Measurements from ENCODE around the gene GSDMA. TPM values are rescaled to one million over a fixed set of nuclear protein-coding genes. Genes with fewer than 3 reads are reported as not detected.

Gene GSDMA
- total and polyA plus RNA-seq, 3 donors from 2014 or later: 0.34 to 0.37 TPM; not detected in 1

DNA sequence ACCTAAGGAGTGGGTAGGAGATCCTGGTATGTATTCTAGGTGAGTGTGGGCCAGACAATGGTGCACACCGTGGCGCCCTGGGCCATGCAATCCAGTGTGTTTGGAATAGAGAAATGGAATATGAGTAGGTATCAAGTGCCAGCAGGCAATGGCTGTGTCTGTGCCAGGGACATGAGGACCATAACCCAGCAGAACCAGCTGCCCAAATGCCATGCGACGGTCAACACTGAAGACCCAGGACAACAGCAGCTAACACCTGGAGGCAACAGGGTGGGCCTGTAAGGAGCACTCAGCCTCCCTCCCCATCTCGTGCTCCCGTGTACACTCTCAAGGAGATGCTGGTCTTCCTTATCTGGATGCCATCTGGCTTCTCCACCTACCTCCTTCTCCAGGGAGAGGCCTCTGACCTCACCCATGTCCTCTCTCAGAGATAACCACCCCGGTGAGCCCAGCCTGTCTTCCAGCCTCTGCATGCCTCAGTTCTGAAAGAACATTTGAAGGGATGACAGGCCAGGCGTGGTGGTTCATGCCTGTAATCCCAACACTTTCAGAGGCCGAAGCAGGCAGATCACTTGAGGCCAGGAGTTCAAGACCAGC, 43.6 kb upstream of the GSDMA start:
- TF ChIP-seq CTCF (IDR thresholded peaks at IDR 0.05): no peak
- no peak for TF ChIP-seq POLR2A (IDR thresholded peaks at IDR 0.05)
- Histone ChIP-seq H3K27ac (no peak overlapping the region), H3K4me3 (no peak overlapping the region), H3K36me3 (ENCODE audit: low read depth, missing control alignments) (no peaks in the 10 kb centered on the region), H3K4me1 (no peaks in the 10 kb centered on the region), H3K27me3 (no peaks in the 10 kb centered on the region), H3K9me3 (no peaks in the 10 kb centered on the region)
- 91 to 96% methylated on average over 9 of the region's 9 CpGs for WGBS, 2 donors
- intact Hi-C loops (cut with DNase I; ENCODE audit: low total_unique reads): no loop called here
- no peak for DNase-seq

- Histone ChIP-seq H3K27ac (no peak overlapping the region), H3K27me3 (no peaks in the 10 kb centered on the region), H3K4me3 (no peak overlapping the region), H3K36me3 (ENCODE audit: low read depth, missing control alignments) (no peaks in the 10 kb centered on the region), H3K9me3 (no peaks in the 10 kb centered on the region), H3K4me1 (no peaks in the 10 kb centered on the region)
- WGBS, 2 donors: 61 to 64% methylated on average over 16 to 19 of the region's 19 CpGs
- intact Hi-C loops (cut with DNase I; ENCODE audit: low total_unique reads): no loop called here
- TF ChIP-seq CTCF (IDR thresholded peaks at IDR 0.05) (no peak), POLR2A (IDR thresholded peaks at IDR 0.05) (no peak)
- peak; percentile 22 for DNase-seq
Measured at GRCh38 chr17:39920218-39921210, 42.3 kb upstream of the GSDMA start.

DNA sequence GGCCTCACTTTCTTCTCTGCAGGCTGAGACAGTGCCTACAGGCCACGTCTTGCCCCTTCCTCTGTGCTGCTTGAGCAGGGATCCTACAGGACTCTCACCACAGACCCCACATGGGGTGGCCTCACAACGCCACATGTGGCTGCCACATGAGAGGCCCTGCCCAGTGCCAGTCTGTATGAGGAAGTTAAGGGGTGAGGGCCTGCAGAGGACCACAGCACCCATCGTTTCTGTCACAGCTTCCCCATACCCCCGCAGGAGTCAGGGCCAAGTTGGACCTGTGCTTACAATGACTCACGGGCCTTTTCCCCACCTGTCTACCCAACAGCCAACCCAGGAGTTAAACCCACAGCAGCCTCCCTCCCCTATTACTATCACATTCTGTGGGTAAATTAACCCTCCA, 41.5 kb upstream of the GSDMA start:
- DNase-seq: no peak
- Histone ChIP-seq H3K27ac (no peak overlapping the region), H3K27me3 (no peaks in the 10 kb centered on the region), H3K4me1 (peaks cover 5% of the 10 kb centered on the region), H3K36me3 (ENCODE audit: low read depth, missing control alignments) (no peaks in the 10 kb centered on the region), H3K9me3 (no peaks in the 10 kb centered on the region), H3K4me3 (no peak overlapping the region)
- 77 to 94% methylated on average over 3 to 5 of the region's 5 CpGs for WGBS, 2 donors
- intact Hi-C loops (cut with DNase I; ENCODE audit: low total_unique reads): no loop called here
- TF ChIP-seq CTCF (IDR thresholded peaks at IDR 0.05): no peak
- TF ChIP-seq POLR2A (IDR thresholded peaks at IDR 0.05): no peak

DNA sequence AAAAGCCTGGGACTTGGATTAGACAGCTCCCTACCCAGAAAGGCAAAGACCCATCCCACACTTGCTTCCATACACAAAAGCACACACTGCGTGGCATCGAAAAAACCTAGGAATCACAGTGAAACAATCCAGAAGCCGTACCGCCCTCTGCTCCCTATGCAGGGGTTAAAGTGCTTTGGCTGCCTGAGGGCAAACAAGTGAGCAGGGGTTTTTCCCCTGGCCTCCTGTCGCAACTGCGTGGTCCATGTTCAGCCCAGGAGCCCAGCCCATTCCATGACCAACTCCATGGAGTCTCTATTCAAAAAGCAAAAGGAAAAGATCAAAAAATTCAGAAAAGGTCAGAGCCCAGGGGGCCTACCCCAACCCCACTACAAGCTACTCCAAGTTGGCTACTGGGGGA, 40.8 kb upstream of the GSDMA start:
- no peak overlapping the region for H3K27ac ChIP-seq
- no peaks in the 10 kb centered on the region for H3K36me3 ChIP-seq (ENCODE audit: low read depth, missing control alignments)
- intact Hi-C loops (cut with DNase I; ENCODE audit: low total_unique reads): no loop called here
- H3K4me1 ChIP-seq: peaks cover 10% of the 10 kb centered on the region
- 98 to 99% methylated on average over 6 of the region's 6 CpGs for WGBS, 2 donors
- H3K9me3 ChIP-seq: no peaks in the 10 kb centered on the region
- TF ChIP-seq POLR2A (IDR thresholded peaks at IDR 0.05) (no peak), CTCF (IDR thresholded peaks at IDR 0.05) (no peak)
- DNase-seq: no peak
- H3K4me3 ChIP-seq: no peak overlapping the region
- no peaks in the 10 kb centered on the region for H3K27me3 ChIP-seq
